Heart left ventricle (tissue), 13 donors: ENCODE results near the gene FKBP2.

Experiments used
- POLR2A ChIP-seq, 2 donors: fragments of 450-650 bp; IDR thresholded peaks; one replicate each; pipeline ENCODE4 v1.6.1; 2017; ENCODE audit warnings: antibody characterized with exemption in 2 of 2, mild to moderate bottlenecking in 2 of 2, moderate library complexity in 2 of 2
- TF ChIP-seq, protein P1 (sequence below), 12 donors: fragments of 200-600 bp; sonication (generic) in 4 of 12; IDR thresholded peaks; one replicate each; pipeline versions ENCODE4 v1.5.0 to v1.8.0; 2018 to 2022; ENCODE audit warnings: antibody characterized with exemption in 12 of 12, mild to moderate bottlenecking in 5 of 12
- donor health status: ischemic (EF 13 %, LVEDD 7.1; RV severe dilation, severe dysfunction).
- donor health status: DM: no; HTN: yes; CAD: no.
- donor health status: DM: no; HTN: no; CAD: no.
- donor health status: ischemic (EF 25% LVEDD 6.9; RV normal size, moderate dysfunction).
- donor health status: ischemic (EF 25% LVEDD 5.7; RV mildly dilated, moderate dysfunction).
- donor health status: ischemic (EF 35%, LVEDD 5.7; RV mildly dilated, moderate dysfunction).
- donor health status: nonischemic (EF 11% LVEDD 7.7; RV severe dilation, severe dysfunction).
- donor health status: DM: yes; HTN: yes; CAD: no.
- donor health status: PGD.
- donor health status: ischemic (EF 29% LVEDD 5.4; RV normal size, mild dysfunction).
- donor health status: nonischemic (EF 23%, LVEDD 6.1; RV moderate dilation, normal function).

GRCh38 chr11:64201543-64201942 is 39.4 kb upstream of the FKBP2 start:
- no peak for TF ChIP-seq POLR2A (IDR thresholded peaks at IDR 0.05)
- TF ChIP-seq, protein P1, sequence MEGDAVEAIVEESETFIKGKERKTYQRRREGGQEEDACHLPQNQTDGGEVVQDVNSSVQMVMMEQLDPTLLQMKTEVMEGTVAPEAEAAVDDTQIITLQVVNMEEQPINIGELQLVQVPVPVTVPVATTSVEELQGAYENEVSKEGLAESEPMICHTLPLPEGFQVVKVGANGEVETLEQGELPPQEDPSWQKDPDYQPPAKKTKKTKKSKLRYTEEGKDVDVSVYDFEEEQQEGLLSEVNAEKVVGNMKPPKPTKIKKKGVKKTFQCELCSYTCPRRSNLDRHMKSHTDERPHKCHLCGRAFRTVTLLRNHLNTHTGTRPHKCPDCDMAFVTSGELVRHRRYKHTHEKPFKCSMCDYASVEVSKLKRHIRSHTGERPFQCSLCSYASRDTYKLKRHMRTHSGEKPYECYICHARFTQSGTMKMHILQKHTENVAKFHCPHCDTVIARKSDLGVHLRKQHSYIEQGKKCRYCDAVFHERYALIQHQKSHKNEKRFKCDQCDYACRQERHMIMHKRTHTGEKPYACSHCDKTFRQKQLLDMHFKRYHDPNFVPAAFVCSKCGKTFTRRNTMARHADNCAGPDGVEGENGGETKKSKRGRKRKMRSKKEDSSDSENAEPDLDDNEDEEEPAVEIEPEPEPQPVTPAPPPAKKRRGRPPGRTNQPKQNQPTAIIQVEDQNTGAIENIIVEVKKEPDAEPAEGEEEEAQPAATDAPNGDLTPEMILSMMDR (IDR thresholded peaks at IDR 0.05) = no peak
